HEK293T (cell line): ENCODE data around the gene MAML2.

Experiments used
- ARNT ChIP-seq: fragments of 450-650 bp; IDR thresholded peaks from 2 replicates; pipeline ENCODE4 v1.6.1; 2017; ENCODE audit warnings: mild to moderate bottlenecking
- BHLHE40 ChIP-seq: fragments of 450-650 bp; IDR thresholded peaks from 2 replicates; pipeline ENCODE4 v1.6.1; 2016; ENCODE audit warnings: mild to moderate bottlenecking, moderate library complexity, borderline replicate concordance
- CTBP1 ChIP-seq: fragments of 450-650 bp; IDR thresholded peaks from 2 replicates; pipeline ENCODE4 v1.6.1; 2016; ENCODE audit warnings: borderline replicate concordance
- FOXK2 ChIP-seq: fragments of 450-650 bp; IDR thresholded peaks from 2 replicates; pipeline ENCODE4 v1.6.1; 2016; ENCODE audit warnings: mild to moderate bottlenecking
- FOXM1 ChIP-seq: fragments of 450-650 bp; IDR thresholded peaks from 2 replicates; pipeline ENCODE4 v1.6.1; 2017; ENCODE audit warnings: mild to moderate bottlenecking, borderline replicate concordance
- L3MBTL2 ChIP-seq: fragments of 450-650 bp; conservative IDR thresholded peaks from 2 replicates; pipeline ENCODE4 v1.6.1; 2016; ENCODE audit warnings: mild to moderate bottlenecking
- LEF1 ChIP-seq: fragments of 450-650 bp; IDR thresholded peaks from 2 replicates; pipeline ENCODE4 v1.6.1; 2017; ENCODE audit warnings: mild to moderate bottlenecking, borderline replicate concordance
- NFRKB ChIP-seq: fragments of 450-650 bp; IDR thresholded peaks from 2 replicates; pipeline ENCODE4 v1.6.1; 2016; ENCODE audit warnings: mild to moderate bottlenecking, moderate library complexity
- SP1 ChIP-seq: fragments of 450-650 bp; IDR thresholded peaks from 2 replicates; pipeline ENCODE4 v1.6.1; 2017
- TARDBP ChIP-seq: fragments of 450-650 bp; IDR thresholded peaks from 2 replicates; pipeline ENCODE4 v1.6.1; 2016
- TF ChIP-seq, protein P1 (sequence below): fragments of 450-650 bp; IDR thresholded peaks from 2 replicates; pipeline ENCODE4 v1.6.1; 2016

DNA sequence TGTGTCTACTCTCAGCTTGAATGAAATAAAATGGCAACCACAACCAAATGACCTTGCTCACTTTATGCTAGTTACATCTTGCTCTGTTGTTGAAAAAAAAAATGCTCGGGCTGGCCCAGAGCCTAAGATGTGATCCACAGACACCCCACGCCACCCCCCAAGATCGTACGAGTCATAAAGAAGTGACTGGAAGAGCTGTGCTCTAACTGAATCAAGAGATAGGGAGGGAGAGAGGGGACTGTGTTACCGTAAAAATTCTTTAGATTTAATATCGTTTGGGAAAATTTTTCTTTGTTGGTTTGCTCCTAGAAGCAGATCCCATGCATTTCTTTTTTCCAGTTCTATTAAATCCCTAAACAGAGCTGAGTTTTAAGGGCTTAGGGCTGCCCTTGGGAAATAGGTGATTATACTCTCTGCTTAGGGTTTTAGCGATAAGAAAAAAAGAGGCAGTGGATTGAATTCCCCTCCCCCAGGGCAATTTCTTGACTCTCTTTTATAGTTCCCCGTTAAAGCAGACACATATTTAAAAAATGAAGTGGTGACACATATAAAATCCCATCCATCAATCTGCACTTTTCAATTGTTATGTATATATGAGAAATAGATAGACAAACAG is 14.5 kb downstream of the MAML2 start:
- TF ChIP-seq CTBP1 (no peak), TARDBP (no peak), ARNT (no peak), NFRKB (no peak), LEF1 (no peak), L3MBTL2 (no peak), SP1 (no peak), BHLHE40 (no peak), FOXK2 (no peak), FOXM1 (no peak)
- TF ChIP-seq, protein P1, sequence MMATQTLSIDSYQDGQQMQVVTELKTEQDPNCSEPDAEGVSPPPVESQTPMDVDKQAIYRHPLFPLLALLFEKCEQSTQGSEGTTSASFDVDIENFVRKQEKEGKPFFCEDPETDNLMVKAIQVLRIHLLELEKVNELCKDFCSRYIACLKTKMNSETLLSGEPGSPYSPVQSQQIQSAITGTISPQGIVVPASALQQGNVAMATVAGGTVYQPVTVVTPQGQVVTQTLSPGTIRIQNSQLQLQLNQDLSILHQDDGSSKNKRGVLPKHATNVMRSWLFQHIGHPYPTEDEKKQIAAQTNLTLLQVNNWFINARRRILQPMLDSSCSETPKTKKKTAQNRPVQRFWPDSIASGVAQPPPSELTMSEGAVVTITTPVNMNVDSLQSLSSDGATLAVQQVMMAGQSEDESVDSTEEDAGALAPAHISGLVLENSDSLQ = peak; percentile 49
